OCI-LY3 (cell line): ENCODE results near the gene GLT1D1.

Experiments
- EZH2phosphoT487 ChIP-seq: fragments of 200-600 bp; shearing (Covaris generic); IDR thresholded peaks from 2 replicates; pipeline ENCODE4 v1.6.1; 2018; ENCODE audit warnings: antibody characterized with exemption, mixed run types, low read depth
- TF ChIP-seq, protein P1 (sequence below): fragments of 200-600, 300-600 bp; sonication (generic); IDR thresholded peaks from 2 replicates; pipeline ENCODE4 v1.5.1; 2014; ENCODE audit warnings: antibody characterized with exemption, low read length, low read depth

DNA sequence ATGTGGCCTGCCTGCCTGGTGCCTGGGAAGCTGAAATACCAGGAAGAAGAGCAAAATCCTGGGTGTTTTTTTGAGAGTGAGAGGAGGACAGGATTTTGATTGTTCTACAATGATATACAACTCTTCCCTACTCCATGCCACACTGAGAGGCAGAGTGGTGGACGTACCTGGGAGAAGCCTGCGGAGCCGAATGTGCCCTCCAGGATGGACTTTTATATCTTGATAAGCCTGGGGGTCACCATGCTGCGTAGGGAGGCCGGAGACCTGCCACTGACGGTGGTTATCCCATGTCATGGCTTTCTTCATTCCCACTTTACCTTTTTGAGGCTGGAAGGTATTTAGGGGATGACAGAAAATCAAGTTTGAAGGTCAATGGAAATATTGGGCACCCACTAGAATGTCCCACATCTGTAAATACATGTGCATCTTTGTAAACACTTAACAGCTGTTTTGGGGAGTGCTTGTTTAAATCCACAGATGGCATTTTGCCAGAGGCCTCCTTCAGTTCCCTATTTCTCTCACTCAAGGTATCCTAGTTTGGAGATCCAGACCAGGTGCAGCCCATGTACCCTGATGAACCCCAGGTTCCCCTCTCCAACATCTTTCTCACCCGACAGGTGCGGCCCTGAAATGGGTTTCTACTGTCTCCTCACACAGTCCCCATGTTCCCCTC, 1.1 kb upstream of the GLT1D1 start:
- TF ChIP-seq, protein P1, sequence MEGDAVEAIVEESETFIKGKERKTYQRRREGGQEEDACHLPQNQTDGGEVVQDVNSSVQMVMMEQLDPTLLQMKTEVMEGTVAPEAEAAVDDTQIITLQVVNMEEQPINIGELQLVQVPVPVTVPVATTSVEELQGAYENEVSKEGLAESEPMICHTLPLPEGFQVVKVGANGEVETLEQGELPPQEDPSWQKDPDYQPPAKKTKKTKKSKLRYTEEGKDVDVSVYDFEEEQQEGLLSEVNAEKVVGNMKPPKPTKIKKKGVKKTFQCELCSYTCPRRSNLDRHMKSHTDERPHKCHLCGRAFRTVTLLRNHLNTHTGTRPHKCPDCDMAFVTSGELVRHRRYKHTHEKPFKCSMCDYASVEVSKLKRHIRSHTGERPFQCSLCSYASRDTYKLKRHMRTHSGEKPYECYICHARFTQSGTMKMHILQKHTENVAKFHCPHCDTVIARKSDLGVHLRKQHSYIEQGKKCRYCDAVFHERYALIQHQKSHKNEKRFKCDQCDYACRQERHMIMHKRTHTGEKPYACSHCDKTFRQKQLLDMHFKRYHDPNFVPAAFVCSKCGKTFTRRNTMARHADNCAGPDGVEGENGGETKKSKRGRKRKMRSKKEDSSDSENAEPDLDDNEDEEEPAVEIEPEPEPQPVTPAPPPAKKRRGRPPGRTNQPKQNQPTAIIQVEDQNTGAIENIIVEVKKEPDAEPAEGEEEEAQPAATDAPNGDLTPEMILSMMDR = no peak
- no peak for TF ChIP-seq EZH2phosphoT487
